Esophagus squamous epithelium (tissue), 4 donors: ENCODE results near the gene CNTNAP2.

Source experiments
- CTCF ChIP-seq, 6 experiments: fragments of 450-650 bp in 4 of 6; fragments of 200-600 bp in 2 of 6; sonication (generic) in 2 of 6; IDR thresholded peaks; one replicate each; pipeline ENCODE4 v1.5.1; 2016 to 2019; ENCODE audit warnings: antibody characterized with exemption in 6 of 6, mild to moderate bottlenecking in 4 of 6, moderate library complexity in 4 of 6
- POLR2A ChIP-seq, 4 donors: fragments of 450-650 bp; IDR thresholded peaks; one replicate each; pipeline ENCODE4 v1.6.1; 2017; ENCODE audit warnings: antibody characterized with exemption in 4 of 4, mild to moderate bottlenecking in 4 of 4, moderate library complexity in 3 of 4

- TF ChIP-seq CTCF (IDR thresholded peaks at IDR 0.05) (no peak), POLR2A (IDR thresholded peaks at IDR 0.05) (no peak)
These were observed 270.5 kb downstream of the CNTNAP2 start for GRCh38 chr7:146387140-146387539.
